Endodermal cell (in vitro differentiated cells): Measurements from ENCODE around the gene QTRT2. TPM values are rescaled to one million over a fixed set of nuclear protein-coding genes. Genes with fewer than 3 reads are reported as not detected.

Experiments used
- DNase-seq: peaks from one replicate; pipeline ENCODE4 v3.0.0-alpha.2; 2017
- H3K27ac ChIP-seq: 2 replicates; pipeline ENCODE4 v1.5.1; 2013; ENCODE audit warnings: mild to moderate bottlenecking, low read depth, low read length, moderate library complexity
- H3K27me3 ChIP-seq: 2 replicates; pipeline ENCODE4 v1.6.1; 2013; ENCODE audit warnings: mild to moderate bottlenecking, low read length, moderate library complexity; ENCODE audit not compliant: insufficient read depth, control insufficient read depth, poor library complexity, severe bottlenecking
- H3K36me3 ChIP-seq: 2 replicates; pipeline ENCODE4 v1.7.0; 2013; ENCODE audit warnings: mild to moderate bottlenecking, low read length, moderate library complexity; ENCODE audit not compliant: control insufficient read depth, insufficient read depth
- H3K4me1 ChIP-seq: one replicate; pipeline ENCODE4 v1.7.0; 2013; ENCODE audit warnings: low read length; ENCODE audit not compliant: control insufficient read depth, insufficient read depth
- H3K4me3 ChIP-seq: 2 replicates; pipeline ENCODE4 v1.5.1; 2013; ENCODE audit warnings: mild to moderate bottlenecking, low read length, moderate library complexity
- H3K9ac ChIP-seq: 2 replicates; pipeline ENCODE4 v1.6.1; 2013; ENCODE audit warnings: mild to moderate bottlenecking, low read length, moderate library complexity; ENCODE audit not compliant: poor library complexity, severe bottlenecking; ENCODE audit errors: extremely low read depth
- H3K9me3 ChIP-seq: 2 replicates; pipeline ENCODE4 v1.6.1; 2013; ENCODE audit warnings: mild to moderate bottlenecking, low read length, moderate library complexity; ENCODE audit not compliant: control insufficient read depth
- H3K27ac Mint-ChIP-seq: 2 replicates; pipeline ENCODE4 v1.8.0; 2020; ENCODE audit warnings: mixed read lengths
- H3K27me3 Mint-ChIP-seq: 2 replicates; pipeline ENCODE4 v1.8.0; 2021; ENCODE audit warnings: mild to moderate bottlenecking, mixed read lengths; ENCODE audit not compliant: insufficient read depth
- H3K36me3 Mint-ChIP-seq: 2 replicates; pipeline ENCODE4 v1.8.0; 2020; ENCODE audit warnings: low read depth, mixed read lengths
- H3K4me1 Mint-ChIP-seq: 2 replicates; pipeline ENCODE4 v1.8.0; 2020; ENCODE audit warnings: mixed read lengths
- H3K4me3 Mint-ChIP-seq: 2 replicates; pipeline ENCODE4 v1.8.0; 2020; ENCODE audit warnings: mild to moderate bottlenecking, moderate library complexity, mixed read lengths
- H3K9me3 Mint-ChIP-seq: 2 replicates; pipeline ENCODE4 v1.8.0; 2020; ENCODE audit warnings: mild to moderate bottlenecking, mixed read lengths
- WGBS, 2 experiments: methylation state at CpG; one replicate each; pipeline versions ENCODE4 v1.1.5 to v1.1.7; 2013; ENCODE audit warnings: missing lambda C conversion rate in 2 of 2, mixed read lengths in 1 of 2; ENCODE audit not compliant: insufficient coverage in 1 of 2, insufficient read length in 1 of 2; 5-methylcytosine and 5-hydroxymethylcytosine counted together
- total RNA-seq, 2 donors: library from RNA; stranded (reverse); fragmentation: NEBNext Ultra II Directional in 1 of 2; extraction: Animal tissue kit (Norgen Biotek cat#: 25700) in 1 of 2; gene quantifications; 2 replicates in 1 of 2; 3 replicates in 1 of 2; pipeline ENCODE4 v1.2.1, GENCODE V29; 2021
- TF ChIP-seq, protein P1 (sequence below): fragments of 200-600 bp; sonication (generic); conservative IDR thresholded peaks from 2 replicates; pipeline ENCODE4 v1.5.0; 2021; ENCODE audit warnings: antibody characterized with exemption, mild to moderate bottlenecking

QTRT2 gene
- total RNA-seq, 2 donors from 2014 or later = 33.0 to 37.7 TPM

- 93 to 94% methylated on average over 2 of the region's 2 CpGs for WGBS, 2 experiments
- Mint-ChIP-seq H3K9me3 (peaks cover 3% of the 10 kb centered on the region), H3K27ac (no peak overlapping the region), H3K4me1 (peaks cover 28% of the 10 kb centered on the region), H3K27me3 (no peaks in the 10 kb centered on the region), H3K36me3 (peaks cover 62% of the 10 kb centered on the region), H3K4me3 (no peak overlapping the region)
- H3K9me3 ChIP-seq = peaks cover 8% of the 10 kb centered on the region
- peaks cover 62% of the 10 kb centered on the region for H3K36me3 ChIP-seq
- no peak overlapping the region for H3K4me3 ChIP-seq
- H3K4me1 ChIP-seq = peaks cover 11% of the 10 kb centered on the region
- no peak overlapping the region for H3K9ac ChIP-seq
- H3K27me3 ChIP-seq = no peaks in the 10 kb centered on the region
- H3K27ac ChIP-seq = no peak overlapping the region
- TF ChIP-seq, protein P1, sequence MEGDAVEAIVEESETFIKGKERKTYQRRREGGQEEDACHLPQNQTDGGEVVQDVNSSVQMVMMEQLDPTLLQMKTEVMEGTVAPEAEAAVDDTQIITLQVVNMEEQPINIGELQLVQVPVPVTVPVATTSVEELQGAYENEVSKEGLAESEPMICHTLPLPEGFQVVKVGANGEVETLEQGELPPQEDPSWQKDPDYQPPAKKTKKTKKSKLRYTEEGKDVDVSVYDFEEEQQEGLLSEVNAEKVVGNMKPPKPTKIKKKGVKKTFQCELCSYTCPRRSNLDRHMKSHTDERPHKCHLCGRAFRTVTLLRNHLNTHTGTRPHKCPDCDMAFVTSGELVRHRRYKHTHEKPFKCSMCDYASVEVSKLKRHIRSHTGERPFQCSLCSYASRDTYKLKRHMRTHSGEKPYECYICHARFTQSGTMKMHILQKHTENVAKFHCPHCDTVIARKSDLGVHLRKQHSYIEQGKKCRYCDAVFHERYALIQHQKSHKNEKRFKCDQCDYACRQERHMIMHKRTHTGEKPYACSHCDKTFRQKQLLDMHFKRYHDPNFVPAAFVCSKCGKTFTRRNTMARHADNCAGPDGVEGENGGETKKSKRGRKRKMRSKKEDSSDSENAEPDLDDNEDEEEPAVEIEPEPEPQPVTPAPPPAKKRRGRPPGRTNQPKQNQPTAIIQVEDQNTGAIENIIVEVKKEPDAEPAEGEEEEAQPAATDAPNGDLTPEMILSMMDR = no peak
- no peak for DNase-seq
These were observed 29.8 kb downstream of the QTRT2 start for GRCh38 chr3:114086356-114086755.

- H3K27ac ChIP-seq = no peak overlapping the region
- H3K9me3 ChIP-seq = peaks cover 8% of the 10 kb centered on the region
- Mint-ChIP-seq H3K36me3 (peaks cover 33% of the 10 kb centered on the region), H3K4me1 (peaks cover 29% of the 10 kb centered on the region), H3K27ac (no peak overlapping the region), H3K4me3 (no peak overlapping the region), H3K27me3 (no peaks in the 10 kb centered on the region), H3K9me3 (peaks cover 3% of the 10 kb centered on the region)
- no peak overlapping the region for H3K9ac ChIP-seq
- no peaks in the 10 kb centered on the region for H3K27me3 ChIP-seq
- TF ChIP-seq, protein P1 = no peak
- DNase-seq = no peak
- H3K4me3 ChIP-seq = no peak overlapping the region
- H3K4me1 ChIP-seq = peaks cover 11% of the 10 kb centered on the region
- H3K36me3 ChIP-seq = peaks cover 31% of the 10 kb centered on the region
These were observed 33.1 kb downstream of the QTRT2 start for GRCh38 chr3:114089675-114090074.

DNA sequence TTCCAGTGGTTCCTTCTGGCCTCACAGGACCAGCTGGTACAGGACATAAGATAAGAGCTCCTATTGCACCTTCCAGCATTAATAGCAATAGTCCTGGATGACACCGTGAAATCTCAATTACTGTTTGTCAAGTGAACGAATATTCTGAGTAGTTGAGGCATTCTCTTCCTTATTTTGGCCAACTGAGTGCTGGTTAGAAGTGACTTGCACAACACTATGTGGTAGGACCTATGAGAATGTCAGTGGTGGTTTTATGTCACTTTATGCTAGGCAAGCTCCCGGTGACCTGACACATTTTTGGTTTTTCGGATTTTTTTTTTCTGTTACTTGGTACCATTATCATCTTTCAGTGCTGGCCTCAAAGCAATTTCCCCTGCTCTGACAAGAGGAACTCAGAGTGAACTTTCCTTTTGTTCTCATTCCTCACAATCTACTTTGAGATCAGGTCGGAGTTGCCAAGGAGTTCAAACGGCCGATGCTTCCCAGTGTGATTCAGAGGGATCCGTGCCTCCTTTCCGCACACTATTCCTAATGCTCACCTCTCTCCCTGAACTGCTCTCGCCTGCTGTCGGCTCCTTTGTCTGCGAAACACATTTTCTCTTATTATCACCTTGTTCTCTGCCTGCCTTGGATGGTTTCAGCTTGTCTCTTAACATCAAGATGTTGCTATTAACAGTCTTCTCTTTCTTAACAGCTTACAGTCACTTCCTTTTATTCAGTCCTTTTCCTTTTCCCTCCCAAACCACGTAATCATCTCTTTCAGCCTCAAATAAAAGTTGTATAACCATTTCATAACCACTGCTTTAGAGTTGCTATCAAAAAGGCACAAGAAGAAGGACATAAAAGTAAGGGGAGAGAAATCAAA is 35.8 kb downstream of the QTRT2 start:
- peaks cover 9% of the 10 kb centered on the region for H3K36me3 Mint-ChIP-seq

More for the DNA sequence above, 35.8 kb downstream of the QTRT2 start:
- Histone ChIP-seq H3K4me3 (no peak overlapping the region), H3K9me3 (no peaks in the 10 kb centered on the region), H3K27me3 (no peaks in the 10 kb centered on the region), H3K4me1 (peaks cover 11% of the 10 kb centered on the region), H3K9ac (no peak overlapping the region), H3K27ac (no peak overlapping the region), H3K36me3 (peaks cover 8% of the 10 kb centered on the region)
- Mint-ChIP-seq H3K4me1 (peaks cover 29% of the 10 kb centered on the region), H3K4me3 (no peak overlapping the region), H3K27ac (no peak overlapping the region), H3K9me3 (peaks cover 3% of the 10 kb centered on the region), H3K27me3 (no peaks in the 10 kb centered on the region)
- DNase-seq = no peak
- WGBS, 2 experiments = 71 to 79% methylated on average over 12 to 13 of the region's 13 CpGs
- TF ChIP-seq, protein P1 = no peak
